OCI-M1 (cell line): Measurements from ENCODE around the gene RAP2A.

Experiments used
- DNase-seq: peaks from one replicate; lab custom pipeline; 2025; lab: John Stamatoyannopoulos, UW

The RAP2A gene

DNA sequence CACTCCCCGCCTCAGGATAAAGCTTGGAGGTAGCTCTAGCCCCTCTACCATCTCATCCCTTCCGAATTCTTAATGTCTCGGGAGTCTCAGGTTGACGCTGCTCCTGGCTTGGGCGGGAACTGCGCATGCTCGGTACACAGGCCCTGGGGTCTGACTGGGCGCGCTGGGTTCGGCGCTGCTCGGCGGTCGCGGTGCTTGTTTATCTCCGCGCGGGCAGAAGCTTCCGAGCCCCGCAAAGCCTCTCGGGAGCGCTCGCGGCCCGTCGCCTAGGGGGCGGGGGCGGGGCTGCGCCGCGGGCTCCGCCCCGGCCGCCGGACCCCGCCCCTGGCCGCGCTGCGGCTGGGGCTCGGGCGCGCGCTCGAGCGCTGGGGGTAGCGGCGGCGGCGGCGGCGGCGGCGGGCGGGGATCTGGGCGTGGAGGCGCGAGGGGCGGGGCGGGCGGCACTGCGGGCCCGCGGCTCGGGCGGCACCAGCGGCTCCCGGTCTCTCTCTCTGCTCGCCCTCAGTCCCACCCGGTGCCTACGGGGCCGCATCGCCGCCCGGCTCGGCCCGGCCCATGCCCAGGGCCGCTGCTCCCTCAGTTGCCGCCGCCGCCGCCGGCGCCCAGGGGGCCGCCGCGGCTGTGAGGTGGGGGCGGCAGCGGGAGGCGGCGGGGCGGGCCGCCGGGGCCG lies at the start of gene RAP2A:
Gene RAP2A, plus strand, starts transcription at position 443 of the 670 bp plus-strand sequence. CDS start 302 bp downstream, outside the sequence.
- peak; percentile 94 for DNase-seq

DNA sequence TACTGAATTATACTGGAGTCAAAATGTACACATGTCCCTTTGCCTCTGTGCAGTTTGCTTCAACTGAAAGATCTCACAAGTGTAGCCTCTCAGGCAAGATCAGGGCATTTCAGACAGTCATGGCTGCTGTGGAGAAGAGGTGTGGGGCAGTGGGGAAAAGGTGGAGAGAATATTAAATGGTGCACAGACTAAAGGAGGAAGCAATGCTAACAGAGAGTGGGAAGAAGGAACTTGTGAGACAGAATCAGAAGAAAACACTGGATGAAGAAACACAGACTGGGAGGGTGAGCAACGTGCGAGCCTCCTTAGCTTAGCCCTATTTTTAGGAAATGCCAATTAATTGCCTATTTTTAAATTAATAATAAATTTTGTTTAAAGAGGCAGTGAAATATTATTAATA lies 49.6 kb upstream of the RAP2A start:
- no peak for DNase-seq

DNA sequence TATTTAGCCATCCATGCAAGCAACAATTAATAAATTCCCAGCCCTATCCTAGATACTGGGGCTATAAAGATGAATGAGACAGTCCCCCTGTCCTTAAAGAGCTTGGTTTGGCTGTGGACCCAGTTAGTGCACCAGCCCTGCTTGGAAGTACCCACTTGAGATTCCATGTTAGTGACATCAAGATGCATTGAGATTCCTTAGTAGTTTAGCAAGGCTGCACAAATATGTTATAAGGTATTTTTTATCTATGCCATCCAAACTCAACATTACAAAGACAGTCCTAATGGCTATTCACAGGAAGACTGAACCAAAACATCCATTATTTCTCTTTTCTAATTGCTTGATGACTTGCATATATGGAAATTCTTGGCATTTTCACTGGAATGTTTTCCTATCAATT lies 48.8 kb upstream of the RAP2A start:
- no peak for DNase-seq

DNA sequence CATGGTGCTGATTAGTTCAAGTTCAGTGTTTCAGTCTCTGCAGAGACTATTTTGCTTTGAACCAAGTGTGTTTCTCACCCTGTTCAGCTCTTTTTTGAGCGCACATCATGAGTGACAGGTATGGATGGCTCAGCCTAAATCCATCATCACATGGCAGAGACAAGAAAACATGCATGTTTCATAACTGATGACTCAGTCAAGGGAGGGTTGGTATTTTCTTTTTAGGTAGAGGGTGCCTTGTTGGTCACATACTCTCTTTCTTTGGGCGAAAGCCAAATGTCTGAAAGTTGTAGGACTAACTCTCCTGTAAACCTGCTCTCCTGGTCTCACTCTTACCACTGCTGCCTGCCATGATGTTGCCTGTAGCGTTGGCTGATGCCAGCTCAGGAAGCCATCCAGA lies 48.1 kb upstream of the RAP2A start:
- no peak for DNase-seq

DNA sequence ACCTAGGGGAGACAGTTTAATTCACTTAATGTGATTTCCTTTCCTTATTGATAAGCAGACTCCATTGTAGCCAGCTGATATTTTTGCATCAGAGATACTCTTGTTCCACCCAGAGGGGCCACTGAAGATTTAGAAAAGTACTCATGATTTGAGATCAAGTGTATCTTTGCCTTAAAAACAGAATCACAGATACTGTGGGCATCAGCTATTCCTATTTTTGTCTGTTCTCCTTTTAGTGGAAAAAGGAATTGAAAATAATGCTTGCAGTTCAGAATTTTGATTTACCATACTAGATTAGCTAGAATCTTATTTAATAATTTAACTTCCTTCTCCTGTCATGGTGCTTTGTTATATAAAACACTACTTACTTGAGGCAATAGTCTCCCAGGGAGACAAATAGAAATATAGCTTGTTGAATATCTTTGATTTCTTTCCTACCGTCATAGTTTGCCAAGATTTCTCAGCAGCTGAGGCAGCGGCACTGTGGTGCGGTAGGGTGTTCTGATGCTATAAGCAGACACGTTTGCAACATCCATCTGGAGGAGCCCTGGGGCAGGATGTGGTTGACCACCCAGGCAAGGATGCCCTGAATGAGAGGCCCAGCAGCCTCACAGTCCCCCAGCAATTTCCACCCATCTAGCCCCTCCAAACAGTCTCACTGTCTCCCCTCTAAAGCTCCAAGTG lies 47.0 kb upstream of the RAP2A start:
- no peak for DNase-seq

DNA sequence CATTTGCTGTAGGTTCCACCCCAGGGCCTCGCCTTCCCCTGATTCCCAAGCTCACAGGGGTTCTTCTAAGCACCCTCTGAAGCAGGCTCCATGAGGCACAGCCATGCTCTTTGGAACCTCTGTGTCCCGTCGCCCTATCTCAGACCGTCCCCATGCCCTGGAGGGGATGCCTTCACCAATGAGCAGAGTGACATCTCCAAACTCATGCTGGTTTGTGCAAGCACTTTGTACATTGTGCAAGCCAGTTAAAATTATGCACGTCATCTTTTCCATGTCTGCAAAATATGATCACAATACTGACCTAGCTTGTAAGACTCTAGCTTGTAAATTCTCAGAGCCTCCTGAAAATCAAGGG lies 46.5 kb upstream of the RAP2A start:
- no peak for DNase-seq

DNA sequence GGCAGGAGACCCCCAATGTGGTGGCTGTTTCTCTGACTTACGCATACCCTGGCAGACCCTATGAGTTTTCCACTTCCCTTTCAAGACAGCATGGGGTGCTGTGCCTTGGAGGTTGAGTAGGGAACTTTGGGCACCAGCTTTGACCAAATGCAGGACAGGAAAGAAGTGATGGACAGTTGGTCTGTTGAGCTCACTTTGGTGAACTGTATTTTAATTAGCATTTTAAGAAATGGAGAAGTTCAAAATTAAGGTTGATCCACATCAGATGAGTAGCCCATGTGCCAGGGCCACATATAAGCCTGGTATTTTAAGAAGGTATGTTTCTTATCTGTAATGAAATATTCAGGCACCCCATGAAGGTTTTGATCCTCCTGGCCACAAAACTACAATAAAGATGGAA lies 46.1 kb upstream of the RAP2A start:
- DNase-seq = no peak

DNA sequence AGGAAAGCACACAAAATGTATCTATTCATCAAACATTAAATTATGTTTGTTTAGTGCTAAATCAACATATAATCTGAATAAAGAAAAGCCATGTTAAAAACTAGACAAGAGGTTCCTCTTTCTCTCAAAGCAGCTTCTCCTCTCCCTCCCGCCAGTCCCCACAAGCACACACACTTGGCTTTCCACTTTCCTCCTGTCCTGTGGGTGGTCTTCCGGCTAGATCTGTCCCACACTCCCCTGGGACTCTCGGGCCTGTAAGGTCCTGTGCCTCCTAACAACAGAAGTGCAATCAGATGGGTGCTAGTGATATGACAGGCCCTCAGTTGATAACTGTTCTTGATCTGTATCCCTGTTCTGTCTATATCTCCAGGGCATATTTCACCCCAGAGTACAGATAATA lies 45.6 kb upstream of the RAP2A start:
- DNase-seq = peak; percentile 13

DNA sequence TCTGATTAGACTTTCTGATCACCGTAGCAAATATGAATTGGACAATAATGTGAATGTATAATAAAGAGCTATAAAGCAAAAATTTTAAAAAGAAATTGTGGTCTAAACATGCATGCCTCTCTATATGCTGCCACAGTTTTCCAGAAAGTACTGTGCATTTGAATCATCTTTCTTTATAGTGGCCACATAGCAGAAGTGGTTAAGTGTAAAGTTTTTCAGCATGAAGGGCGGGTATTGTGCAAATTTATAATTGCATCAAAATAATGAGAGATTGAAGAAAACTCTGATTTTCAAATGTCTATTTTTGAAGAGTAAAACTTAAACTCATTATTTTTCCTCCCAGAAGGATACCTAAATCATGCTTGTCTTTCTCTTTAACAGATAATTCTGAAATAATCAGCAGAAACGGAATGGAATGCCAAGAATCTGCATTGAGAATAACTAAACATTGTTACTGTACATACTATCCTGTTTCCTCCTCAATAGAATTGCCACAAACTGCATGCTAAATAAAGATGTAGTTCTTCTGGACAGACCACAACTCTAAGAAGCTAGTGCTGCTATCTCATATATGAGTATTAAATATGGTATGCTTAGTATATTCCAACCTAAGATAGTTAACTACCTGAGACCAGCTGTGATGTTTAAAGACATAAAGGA lies 42.9 kb upstream of the RAP2A start:
- no peak for DNase-seq

DNA sequence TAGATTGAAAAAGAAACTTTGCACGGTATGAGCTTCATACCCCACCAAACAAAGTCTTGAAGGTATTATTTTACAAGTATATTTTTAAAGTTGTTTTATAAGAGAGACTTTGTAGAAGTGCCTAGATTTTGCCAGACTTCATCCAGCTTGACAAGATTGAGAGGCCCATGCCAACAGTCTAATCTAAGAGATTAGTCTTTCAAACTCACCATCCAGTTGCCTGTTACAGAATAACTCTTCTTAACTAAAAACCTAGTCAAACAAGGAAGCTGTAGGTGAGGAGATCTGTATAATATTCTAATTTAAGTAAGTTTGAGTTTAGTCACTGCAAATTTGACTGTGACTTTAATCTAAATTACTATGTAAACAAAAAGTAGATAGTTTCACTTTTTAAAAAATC lies 41.9 kb upstream of the RAP2A start:
- DNase-seq = no peak

DNA sequence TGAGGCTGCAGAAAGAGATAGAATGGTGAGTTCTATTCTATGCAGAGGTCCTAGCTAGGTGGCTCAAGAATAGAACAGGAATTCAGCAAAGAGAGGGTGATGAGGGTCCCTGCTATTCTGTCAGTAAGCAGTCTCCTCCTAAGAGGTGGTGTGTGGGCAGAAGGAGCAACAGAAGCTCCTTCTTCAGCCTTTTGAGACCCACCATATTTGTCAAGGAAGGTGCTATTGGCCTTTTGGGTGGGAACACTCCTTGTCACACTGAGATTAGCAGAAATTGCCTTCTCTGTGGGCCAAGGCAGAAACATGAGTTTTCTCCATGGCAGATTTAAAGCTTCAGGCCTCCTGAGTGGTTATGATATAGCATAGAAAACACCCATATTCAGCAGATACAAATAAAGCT lies 39.4 kb upstream of the RAP2A start:
- DNase-seq = no peak

DNA sequence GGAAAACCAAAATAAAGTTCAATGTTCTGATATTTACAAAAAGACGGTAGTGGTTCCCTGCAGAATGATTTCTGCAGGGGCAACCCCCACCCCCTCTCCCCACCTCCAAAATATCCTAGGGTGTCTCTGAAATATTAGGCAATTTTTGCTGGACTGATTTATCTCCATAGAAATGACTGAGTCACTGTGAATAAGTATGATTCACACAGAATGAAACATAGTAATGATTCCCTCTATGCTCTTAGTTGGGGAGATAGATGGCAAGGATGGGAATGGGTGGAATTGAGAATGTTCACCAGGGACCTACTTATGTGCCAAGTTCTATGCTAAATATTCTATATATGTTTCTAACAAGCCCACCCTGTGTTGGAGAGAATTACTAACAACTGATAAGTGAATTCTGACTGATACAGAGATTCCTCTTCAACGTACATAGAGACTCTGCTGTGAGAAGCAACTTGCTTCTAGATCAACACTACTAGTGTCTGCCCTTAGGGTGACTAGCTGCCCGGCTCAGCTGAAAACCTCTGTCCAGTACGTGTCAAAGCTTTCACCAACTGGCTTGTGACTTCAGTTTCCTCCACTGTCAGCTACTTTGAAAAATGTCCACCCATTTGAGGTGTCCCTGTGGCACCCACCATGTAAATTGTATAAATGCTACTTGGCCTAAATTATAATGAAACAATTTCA lies 38.4 kb upstream of the RAP2A start:
- peak; percentile 6 for DNase-seq

DNA sequence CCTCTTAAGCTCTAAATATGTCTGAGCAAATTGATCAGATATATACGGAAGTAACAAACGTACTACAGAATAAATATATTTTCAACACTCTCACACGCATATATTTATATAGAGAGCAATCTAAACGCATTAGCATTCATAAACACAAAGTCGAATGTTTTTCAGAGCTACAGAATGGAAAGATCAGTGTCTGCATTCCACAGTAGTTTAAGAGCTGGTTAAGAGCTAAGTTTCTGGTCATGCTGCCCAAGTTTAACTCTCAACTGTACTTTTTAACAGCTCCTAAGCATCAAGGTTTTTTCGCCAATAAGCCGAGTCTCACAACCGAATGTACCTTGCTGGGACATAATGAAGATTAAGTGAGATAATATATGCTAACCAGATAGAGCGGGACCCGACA lies 36.7 kb upstream of the RAP2A start:
- DNase-seq = no peak

DNA sequence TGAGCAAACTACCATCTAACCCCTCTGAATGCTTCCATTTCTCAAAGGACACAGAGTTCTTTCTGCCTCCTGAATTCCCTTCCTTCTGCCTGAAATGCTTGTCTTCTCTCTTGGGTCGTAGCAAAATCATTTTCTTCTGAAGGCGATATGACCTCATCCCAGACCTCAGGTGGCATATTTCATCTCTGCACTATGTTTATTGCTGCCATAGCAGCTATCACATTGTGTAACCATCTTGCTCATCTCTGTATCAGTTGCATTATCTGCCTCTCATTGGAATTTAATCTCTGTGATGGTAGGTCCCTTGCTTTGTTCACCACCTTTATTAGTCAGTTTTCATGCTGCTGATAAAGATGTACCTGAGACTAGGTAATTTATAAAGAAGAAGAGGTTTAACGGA lies 32.5 kb upstream of the RAP2A start:
- DNase-seq = no peak

DNA sequence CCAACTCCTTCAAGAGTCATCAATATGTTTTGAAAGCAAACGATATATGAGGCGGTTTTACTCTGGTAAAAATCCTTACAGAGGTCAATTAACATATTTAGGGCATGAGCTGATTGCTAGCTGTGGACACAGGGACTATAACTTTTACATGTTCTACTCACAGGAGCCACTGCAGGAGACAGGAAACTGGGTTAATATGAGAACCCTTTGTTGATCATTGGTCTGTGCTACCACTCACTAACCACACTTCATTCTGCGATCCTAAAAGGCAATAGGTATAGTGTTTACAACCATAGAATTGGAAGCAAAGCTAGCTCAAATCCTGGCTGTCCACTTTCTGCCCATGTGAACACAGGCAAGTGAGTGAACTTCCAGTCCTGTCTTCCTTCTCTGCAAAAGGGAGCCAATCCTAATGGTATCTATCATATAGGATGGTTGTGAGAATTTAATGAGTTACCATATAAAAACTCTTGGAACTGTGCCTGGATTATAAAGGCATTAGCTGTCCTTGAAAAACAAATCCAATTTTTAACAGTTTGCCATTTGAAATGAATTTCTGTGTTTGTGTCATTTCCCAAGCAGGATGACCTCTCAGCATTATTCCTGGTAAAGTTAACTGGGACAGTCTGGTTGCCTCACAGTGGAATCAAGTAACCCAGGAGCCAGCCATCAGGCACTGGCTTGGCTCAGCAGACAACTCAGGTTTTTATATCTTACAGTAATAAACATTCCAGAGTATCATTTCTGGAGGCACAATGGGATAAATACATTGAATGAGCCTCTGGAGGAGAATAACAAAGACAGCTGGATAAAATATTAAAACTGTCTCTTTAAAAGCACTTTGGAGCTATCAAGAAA lies 29.8 kb upstream of the RAP2A start:
- no peak for DNase-seq

DNA sequence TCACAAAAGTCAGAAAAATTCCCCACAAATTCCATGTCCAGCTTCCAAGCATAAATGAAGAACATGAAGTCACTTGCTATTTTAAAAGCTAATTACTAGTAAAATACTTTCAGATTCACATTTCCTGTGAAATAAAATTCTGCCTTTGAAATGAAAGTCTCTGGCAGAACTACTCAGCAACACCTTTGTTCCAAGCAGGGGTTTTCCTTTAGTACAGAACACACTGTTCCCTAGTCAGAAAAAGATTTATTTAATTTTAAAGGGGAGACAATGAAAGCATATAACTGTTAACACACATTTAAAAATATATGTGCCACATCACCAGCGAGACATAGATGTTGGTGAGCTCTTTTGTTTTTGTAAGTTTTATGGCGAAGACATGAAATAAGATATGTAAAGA lies 26.4 kb upstream of the RAP2A start:
- DNase-seq = no peak

DNA sequence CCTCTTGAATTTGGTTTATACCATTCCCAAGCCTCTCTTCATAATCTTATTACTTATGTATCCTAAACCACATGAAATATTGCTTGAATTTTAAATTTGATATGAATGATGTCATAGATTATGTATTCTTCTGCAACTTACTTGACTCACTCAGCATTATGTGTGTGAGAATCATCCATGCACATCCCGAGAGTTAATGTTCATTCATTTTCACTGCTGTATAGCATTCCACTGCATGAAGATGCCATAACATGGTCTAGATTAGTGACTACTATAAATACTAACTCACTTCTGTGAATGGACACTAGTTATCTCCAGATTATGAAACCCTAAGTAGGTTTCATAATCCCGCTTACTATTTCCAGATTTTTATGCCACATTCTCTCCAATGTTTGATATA lies 25.0 kb upstream of the RAP2A start:
- DNase-seq = no peak

DNA sequence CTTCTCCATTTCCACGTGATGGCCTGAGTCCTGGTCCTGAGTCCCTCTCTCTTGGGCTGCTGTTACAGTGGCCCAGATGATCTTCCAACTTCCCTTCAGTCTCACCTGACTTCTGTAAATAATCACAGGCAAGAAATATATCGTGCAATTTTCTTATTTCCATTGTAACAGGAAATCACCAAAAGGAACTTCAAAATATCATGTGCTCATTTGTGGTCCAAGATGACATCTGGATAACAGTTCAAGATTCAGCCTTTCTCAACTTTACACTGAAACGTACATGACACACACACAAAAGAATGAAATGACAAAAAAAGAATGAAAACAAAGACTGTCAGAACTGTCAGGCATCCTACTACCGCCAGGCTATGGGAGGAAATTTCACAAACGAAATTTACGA lies 22.0 kb upstream of the RAP2A start:
- no peak for DNase-seq

DNA sequence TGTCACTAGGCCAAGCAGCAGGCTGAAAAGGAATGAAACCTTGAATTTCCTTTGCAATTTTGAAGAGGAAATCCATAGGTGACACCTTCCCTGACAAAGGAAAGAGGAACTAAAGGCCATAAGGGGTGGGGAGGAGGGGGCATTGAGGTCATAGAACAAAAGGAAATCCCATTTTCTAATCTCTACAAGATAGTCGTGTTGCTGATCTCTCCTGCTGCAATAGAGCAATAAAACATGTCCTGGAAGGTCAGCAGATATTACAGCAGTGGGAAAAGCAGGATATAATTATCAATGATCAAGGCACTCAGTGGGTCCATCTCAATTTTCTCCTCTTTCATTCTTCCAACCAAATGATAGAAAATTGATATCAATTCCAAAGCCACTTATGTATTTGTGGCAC lies 20.3 kb upstream of the RAP2A start:
- peak; percentile 48 for DNase-seq

DNA sequence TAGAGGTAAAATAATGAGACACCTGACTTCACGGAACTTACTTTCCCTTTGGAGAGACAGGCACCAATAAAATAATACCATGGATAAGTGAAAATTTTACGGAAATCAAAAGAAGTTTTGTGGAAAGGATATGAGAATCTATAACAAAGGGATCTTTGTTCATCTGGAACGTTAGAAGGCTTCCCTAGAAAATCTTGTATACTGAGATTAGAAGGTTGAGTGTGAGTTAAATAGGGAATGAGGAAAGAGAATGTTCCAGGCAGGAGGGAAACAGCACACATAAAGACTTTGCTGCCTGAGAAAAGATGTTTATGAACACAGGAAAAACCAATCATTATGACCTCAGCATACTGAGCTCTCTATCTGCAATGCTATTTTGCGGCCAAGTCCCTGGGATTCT lies 19.6 kb upstream of the RAP2A start:
- DNase-seq = no peak

DNA sequence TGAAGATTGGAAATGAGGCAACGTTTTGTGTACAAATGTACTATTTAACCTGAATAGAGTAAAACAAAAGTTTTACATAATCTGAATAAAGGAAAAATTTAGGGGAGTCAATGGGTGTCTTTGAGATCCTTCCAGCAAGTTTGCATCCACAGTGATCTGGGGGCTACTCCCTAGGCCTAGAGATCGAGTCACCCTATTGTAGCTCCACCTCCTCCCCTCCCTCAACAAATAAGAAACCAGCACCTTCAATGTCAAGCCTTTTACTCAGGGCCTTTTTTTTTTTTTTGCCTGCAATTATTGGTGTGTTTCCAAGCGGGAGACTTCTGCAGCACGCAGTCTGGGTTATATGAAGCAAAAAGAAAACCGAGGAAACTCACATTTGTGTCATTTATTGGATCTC lies 16.3 kb upstream of the RAP2A start:
- DNase-seq = no peak
